ENCODE data around the gene IMPA2.

DNA sequence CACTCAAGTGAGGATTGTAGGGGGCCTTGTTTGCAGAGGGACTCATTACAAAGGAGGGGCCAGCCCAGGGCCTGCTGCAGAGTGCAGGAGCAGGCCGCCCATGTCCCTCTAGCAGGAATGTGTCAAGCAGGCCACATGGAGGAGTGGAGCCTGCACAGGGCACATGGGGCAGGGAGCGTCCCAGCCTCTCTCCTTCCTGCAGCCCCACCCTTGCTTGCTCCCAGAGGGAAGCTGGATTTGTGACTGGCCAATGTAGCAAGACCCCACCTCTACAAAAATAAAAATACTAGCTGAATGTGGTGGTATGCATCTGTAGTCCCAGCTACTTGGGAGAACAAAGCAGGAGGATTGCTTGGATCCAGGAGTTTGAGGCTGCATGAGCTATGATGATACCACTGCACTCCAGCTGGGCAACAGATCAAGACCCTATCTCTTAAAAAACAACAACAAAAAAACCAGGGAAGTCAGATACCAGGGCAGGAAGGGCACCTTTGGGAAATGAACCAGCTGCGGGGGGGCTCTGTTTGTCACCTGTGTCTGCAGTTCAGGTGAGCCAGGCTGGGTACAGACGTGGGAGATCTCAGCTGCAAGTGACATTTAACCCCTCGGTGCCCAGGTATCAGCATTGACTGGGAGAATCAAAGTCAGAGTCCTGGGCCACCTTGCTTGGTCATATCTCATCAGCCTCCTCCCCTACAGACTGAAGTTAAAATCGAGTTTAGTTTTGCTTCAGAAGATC is 27.7 kb downstream of the IMPA2 start:
- TF ChIP-seq, protein P1, sequence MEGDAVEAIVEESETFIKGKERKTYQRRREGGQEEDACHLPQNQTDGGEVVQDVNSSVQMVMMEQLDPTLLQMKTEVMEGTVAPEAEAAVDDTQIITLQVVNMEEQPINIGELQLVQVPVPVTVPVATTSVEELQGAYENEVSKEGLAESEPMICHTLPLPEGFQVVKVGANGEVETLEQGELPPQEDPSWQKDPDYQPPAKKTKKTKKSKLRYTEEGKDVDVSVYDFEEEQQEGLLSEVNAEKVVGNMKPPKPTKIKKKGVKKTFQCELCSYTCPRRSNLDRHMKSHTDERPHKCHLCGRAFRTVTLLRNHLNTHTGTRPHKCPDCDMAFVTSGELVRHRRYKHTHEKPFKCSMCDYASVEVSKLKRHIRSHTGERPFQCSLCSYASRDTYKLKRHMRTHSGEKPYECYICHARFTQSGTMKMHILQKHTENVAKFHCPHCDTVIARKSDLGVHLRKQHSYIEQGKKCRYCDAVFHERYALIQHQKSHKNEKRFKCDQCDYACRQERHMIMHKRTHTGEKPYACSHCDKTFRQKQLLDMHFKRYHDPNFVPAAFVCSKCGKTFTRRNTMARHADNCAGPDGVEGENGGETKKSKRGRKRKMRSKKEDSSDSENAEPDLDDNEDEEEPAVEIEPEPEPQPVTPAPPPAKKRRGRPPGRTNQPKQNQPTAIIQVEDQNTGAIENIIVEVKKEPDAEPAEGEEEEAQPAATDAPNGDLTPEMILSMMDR (IDR thresholded peaks at IDR 0.05): no peak
- TF ChIP-seq POLR2A (IDR thresholded peaks at IDR 0.05): no peak

Measured in uterus (tissue), 2 donors.